Natural killer cell (primary cell): Measurements from ENCODE around the gene YIPF6. TPM values are rescaled to one million over a fixed set of nuclear protein-coding genes. Genes with fewer than 3 reads are reported as not detected.

Experiments used
- ATAC-seq, 3 donors: fragments of 150-1000 bp in 2 of 3; fragments of 200-7000 bp in 1 of 3; cut with Tn5 transposase; 1 replicate in 1 of 3; 2 replicates in 2 of 3; pipeline ENCODE4 v1.10.0; 2021; ENCODE audit warnings: mild to moderate bottlenecking in 2 of 3, moderate library complexity in 2 of 3
- DNase-seq, 2 donors: peaks; one replicate each; pipeline versions ENCODE4 v3.0.0 to v3.0.0-alpha.2; 2013 to 2021; ENCODE audit warnings: mixed read lengths in 1 of 2
- H3K27ac ChIP-seq: one replicate; pipeline ENCODE4 v1.5.1; 2013; ENCODE audit warnings: mild to moderate bottlenecking, low read length
- H3K27me3 ChIP-seq: one replicate; pipeline ENCODE4 v1.6.1; 2013; ENCODE audit warnings: low read length; ENCODE audit not compliant: control insufficient read depth, insufficient read depth
- H3K36me3 ChIP-seq: one replicate; pipeline ENCODE4 v1.6.1; 2013; ENCODE audit warnings: low read length; ENCODE audit not compliant: control insufficient read depth, insufficient read depth
- H3K4me1 ChIP-seq: one replicate; pipeline ENCODE4 v1.6.1; 2013; ENCODE audit warnings: low read length; ENCODE audit not compliant: control insufficient read depth, insufficient read depth
- H3K4me3 ChIP-seq: one replicate; pipeline ENCODE4 v1.5.1; 2013; ENCODE audit warnings: low read length
- H3K9me3 ChIP-seq: one replicate; pipeline ENCODE4 v1.6.1; 2013; ENCODE audit warnings: low read length; ENCODE audit not compliant: control insufficient read depth, insufficient read depth
- H3K27ac Mint-ChIP-seq, 2 donors: one replicate each; pipeline ENCODE4 v1.8.0; 2022; ENCODE audit warnings: mild to moderate bottlenecking in 2 of 2, mixed read lengths in 2 of 2, moderate library complexity in 1 of 2
- H3K27me3 Mint-ChIP-seq, 2 donors: one replicate each; pipeline ENCODE4 v1.8.0; 2022; ENCODE audit warnings: low read depth in 2 of 2, mixed read lengths in 2 of 2
- H3K36me3 Mint-ChIP-seq: one replicate; pipeline ENCODE4 v1.8.0; 2022; ENCODE audit warnings: mixed read lengths
- H3K4me1 Mint-ChIP-seq, 2 donors: one replicate each; pipeline ENCODE4 v1.8.0; 2022; ENCODE audit warnings: mixed read lengths in 2 of 2
- H3K4me3 Mint-ChIP-seq: one replicate; pipeline ENCODE4 v1.8.0; 2022; ENCODE audit warnings: mild to moderate bottlenecking, moderate library complexity, mixed read lengths
- H3K9me3 Mint-ChIP-seq, 2 donors: one replicate each; pipeline ENCODE4 v1.8.0; 2022; ENCODE audit warnings: mixed read lengths in 2 of 2
- CTCF ChIP-seq: fragments of 200-600 bp; IDR thresholded peaks from one replicate; pipeline ENCODE4 v1.8.0; 2022; ENCODE audit warnings: antibody characterized with exemption
- WGBS: methylation state at CpG from one replicate; pipeline ENCODE4 v1.1.7; 2013; ENCODE audit warnings: missing lambda C conversion rate; ENCODE audit not compliant: insufficient coverage; 5-methylcytosine and 5-hydroxymethylcytosine counted together
- intact Hi-C: fragments of 100-400 bp; cut with micrococcal nuclease; formaldehyde crosslinking; loops from one replicate; pipeline ENCODE4 v1.14.2; 2022
- total RNA-seq, 4 donors: library from RNA; stranded (reverse); fragments of 120-200 nt in 1 of 4; gene quantifications; one replicate each; pipeline versions ENCODE4 v1.2.3 to v1.2.4, GENCODE V29; 2013 to 2022

YIPF6 gene
- total RNA-seq, 3 donors from 2014 or later (not counting 1 experiment from before 2014, with no cell fraction given) = 14.1 to 22.0 (median 18.9) TPM

- no peak for TF ChIP-seq CTCF
- no peaks in the 10 kb centered on the region for H3K9me3 Mint-ChIP-seq
- H3K4me1 ChIP-seq = no peaks in the 10 kb centered on the region
- H3K27me3 ChIP-seq = no peaks in the 10 kb centered on the region
- H3K9me3 ChIP-seq = no peaks in the 10 kb centered on the region
- DNase-seq (no peak), ATAC-seq (no peak)
- peaks cover 8% of the 10 kb centered on the region for H3K36me3 Mint-ChIP-seq
- H3K4me3 Mint-ChIP-seq = no peak overlapping the region
- peaks cover 5% of the 10 kb centered on the region for H3K36me3 ChIP-seq
- no peak overlapping the region for H3K27ac Mint-ChIP-seq
- no peak overlapping the region for H3K27ac ChIP-seq
- no peak overlapping the region for H3K4me3 ChIP-seq
- 100% methylated on average over 1 of the region's 1 CpG for WGBS
- H3K27me3 Mint-ChIP-seq = no peaks in the 10 kb centered on the region
- intact Hi-C loops = no loop called here
- H3K4me1 Mint-ChIP-seq = peaks cover 0 to 5% of the 10 kb centered on the region in 2 donors
These were observed 34.1 kb downstream of the YIPF6 start for GRCh38 chrX:68532831-68533533.

- Mint-ChIP-seq H3K27ac (no peak overlapping the region), H3K27me3 (no peaks in the 10 kb centered on the region), H3K9me3 (no peaks in the 10 kb centered on the region), H3K4me1 (peaks cover 0 to 5% of the 10 kb centered on the region in 2 donors), H3K4me3 (no peak overlapping the region), H3K36me3 (peaks cover 8% of the 10 kb centered on the region)
- no peak for ATAC-seq
- Histone ChIP-seq H3K27ac (no peak overlapping the region), H3K4me1 (no peaks in the 10 kb centered on the region), H3K4me3 (no peak overlapping the region), H3K27me3 (no peaks in the 10 kb centered on the region), H3K36me3 (peaks cover 5% of the 10 kb centered on the region), H3K9me3 (no peaks in the 10 kb centered on the region)
- intact Hi-C loops = no loop called here
- no peak for TF ChIP-seq CTCF
- DNase-seq = no peak
- 100% methylated on average over 1 of the region's 2 CpGs for WGBS
These were observed 34.8 kb downstream of the YIPF6 start for GRCh38 chrX:68533656-68534055.

GRCh38 chrX:68534691-68535090 lies 35.8 kb downstream of the YIPF6 start:
- 98% methylated on average over 3 of the region's 4 CpGs for WGBS

More at GRCh38 chrX:68534691-68535090, 35.8 kb downstream of the YIPF6 start:
- no peak for TF ChIP-seq CTCF
- Histone ChIP-seq H3K9me3 (no peaks in the 10 kb centered on the region), H3K36me3 (peaks cover 5% of the 10 kb centered on the region), H3K4me1 (no peaks in the 10 kb centered on the region), H3K4me3 (no peak overlapping the region), H3K27ac (no peak overlapping the region), H3K27me3 (no peaks in the 10 kb centered on the region)
- no peak for ATAC-seq
- H3K4me1 Mint-ChIP-seq = no peaks in the 10 kb centered on the region
- H3K27me3 Mint-ChIP-seq = no peaks in the 10 kb centered on the region
- peaks cover 8% of the 10 kb centered on the region for H3K36me3 Mint-ChIP-seq
- DNase-seq = no peak
- no peaks in the 10 kb centered on the region for H3K9me3 Mint-ChIP-seq
- no peak overlapping the region for H3K4me3 Mint-ChIP-seq
- intact Hi-C loops = no loop called here
- H3K27ac Mint-ChIP-seq = no peak overlapping the region
